Esophagus (tissue), 2 donors: ENCODE measurements around the gene NOTUM. TPM values are rescaled to one million over a fixed set of nuclear protein-coding genes. Genes with fewer than 3 reads are reported as not detected.

Experiments used
- H3K27ac ChIP-seq, 2 donors: one replicate each; pipeline ENCODE4 v1.5.1; 2013; ENCODE audit warnings: low read depth in 2 of 2, mild to moderate bottlenecking in 2 of 2, inconsistent platforms in 1 of 2, low read length in 1 of 2, moderate library complexity in 1 of 2
- H3K27me3 ChIP-seq, 2 donors: one replicate each; pipeline ENCODE4 v1.6.1; 2013; ENCODE audit warnings: low read length in 2 of 2, control low read depth in 1 of 2, mild to moderate bottlenecking in 1 of 2; ENCODE audit not compliant: insufficient read depth in 2 of 2, control insufficient read depth in 1 of 2
- H3K36me3 ChIP-seq, 2 donors: one replicate each; pipeline ENCODE4 v1.6.1; 2013; ENCODE audit warnings: low read length in 1 of 2; ENCODE audit not compliant: control insufficient read depth in 2 of 2, insufficient read depth in 2 of 2
- H3K4me1 ChIP-seq, 2 donors: one replicate each; pipeline ENCODE4 v1.6.1; 2013; ENCODE audit warnings: low read length in 1 of 2; ENCODE audit not compliant: control insufficient read depth in 2 of 2, insufficient read depth in 2 of 2
- H3K4me3 ChIP-seq, 2 donors: one replicate each; pipeline ENCODE4 v1.5.1; 2013; ENCODE audit warnings: low read length in 2 of 2, mild to moderate bottlenecking in 2 of 2, low read depth in 1 of 2, moderate library complexity in 1 of 2
- H3K9me3 ChIP-seq, 2 donors: one replicate each; pipeline ENCODE4 v1.6.1; 2013; ENCODE audit warnings: mild to moderate bottlenecking in 2 of 2, low read depth in 1 of 2, low read length in 1 of 2, moderate library complexity in 1 of 2; ENCODE audit not compliant: control insufficient read depth in 2 of 2, insufficient read depth in 1 of 2
- WGBS, 2 donors: extraction: QIAGEN DNeasy Blood & Tissue Kit; methylation state at CpG; one replicate each; pipeline ENCODE4 v1.1.7; 2013; 5-methylcytosine and 5-hydroxymethylcytosine counted together
- polyA plus RNA-seq, 2 donors: library from polyadenylated mRNA; stranded (reverse); fragments of 200-250 nt; gene quantifications; one replicate each; pipeline ENCODE4 v1.2.3, GENCODE V29; 2013
- donor health status: healthy with polysubstance abuse.
- donor health status: Bipolar disorder and iron deficiency.

Gene NOTUM
- polyA plus RNA-seq, 2 donors = 0.07 to 0.08 TPM

DNA sequence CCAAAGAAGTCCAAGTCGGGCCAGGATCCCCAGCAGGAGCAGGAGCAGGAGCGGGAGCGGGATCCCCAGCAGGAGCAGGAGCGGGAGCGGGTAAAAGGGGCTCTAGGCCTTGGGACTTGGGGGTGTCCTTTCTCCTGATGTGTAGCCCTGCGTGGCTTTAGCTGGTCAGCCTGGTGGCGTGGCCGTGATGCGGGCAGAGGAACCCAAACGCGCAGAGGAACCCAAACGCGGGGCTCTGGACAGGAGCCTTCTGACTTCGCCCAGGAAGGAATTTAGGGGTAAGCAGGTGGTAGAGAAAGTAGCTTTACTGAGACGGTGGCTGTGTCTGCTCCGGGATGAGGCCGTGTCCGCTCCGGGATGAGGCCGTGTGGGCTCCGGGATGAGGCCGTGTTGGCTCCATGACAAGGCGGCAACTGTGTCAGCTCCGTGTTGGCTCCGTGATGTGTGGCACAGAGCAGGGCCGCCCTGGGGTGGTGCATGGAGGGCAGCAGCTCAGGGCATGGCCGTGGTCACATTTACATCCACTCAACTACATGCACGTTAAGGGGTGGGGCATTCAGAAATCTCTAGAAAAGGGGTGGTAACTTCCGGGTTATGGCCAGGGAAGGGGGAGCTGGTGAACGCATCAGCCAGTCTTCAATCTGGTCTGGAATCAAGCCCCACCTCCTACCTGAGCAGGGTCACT is 35.9 kb upstream of the NOTUM start:
- H3K36me3 ChIP-seq = peaks cover 0 to 13% of the 10 kb centered on the region in 2 donors
- WGBS, 2 donors = 94% methylated on average over 30 of the region's 30 CpGs

DNA sequence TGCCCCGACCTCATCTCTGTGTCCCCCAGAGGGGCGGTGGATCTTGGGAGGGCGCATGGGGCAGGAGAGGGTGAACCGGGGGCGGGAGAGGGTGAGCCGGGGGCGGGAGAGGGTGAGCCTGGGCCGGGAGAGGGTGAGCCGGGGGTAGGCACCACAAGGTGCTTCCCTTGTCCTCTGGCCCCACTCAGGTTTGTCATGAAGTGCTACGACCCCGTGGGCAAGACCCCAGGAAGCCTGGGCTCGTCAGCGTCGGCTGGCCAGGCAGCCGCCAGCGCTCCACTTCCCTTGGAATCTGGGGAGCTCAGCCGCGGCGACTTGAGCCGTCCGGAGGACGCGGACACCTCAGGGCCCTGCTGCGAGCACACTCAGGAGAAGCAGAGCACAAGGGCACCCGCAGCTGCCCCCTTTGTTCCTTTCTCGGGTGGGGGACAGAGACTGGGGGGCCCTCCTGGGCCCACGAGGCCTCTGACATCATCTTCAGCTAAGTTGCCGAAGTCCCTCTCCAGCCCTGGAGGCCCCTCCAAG is 35.3 kb upstream of the NOTUM start:
- Histone ChIP-seq H3K9me3 (no peaks in the 10 kb centered on the region), H3K4me3 (no peak overlapping the region), H3K27me3 (no peaks in the 10 kb centered on the region), H3K36me3 (peaks cover 0 to 13% of the 10 kb centered on the region in 2 donors), H3K27ac (no peak overlapping the region), H3K4me1 (peaks cover 6 to 24% of the 10 kb centered on the region in 2 donors)
- WGBS, 2 donors = 92% methylated on average over 28 of the region's 28 CpGs

More for the DNA sequence above, 35.9 kb upstream of the NOTUM start:
- no peaks in the 10 kb centered on the region for H3K27me3 ChIP-seq
- no peaks in the 10 kb centered on the region for H3K9me3 ChIP-seq
- peaks cover 6 to 21% of the 10 kb centered on the region in 2 donors for H3K4me1 ChIP-seq
- no peak overlapping the region for H3K27ac ChIP-seq
- H3K4me3 ChIP-seq = no peak overlapping the region

DNA sequence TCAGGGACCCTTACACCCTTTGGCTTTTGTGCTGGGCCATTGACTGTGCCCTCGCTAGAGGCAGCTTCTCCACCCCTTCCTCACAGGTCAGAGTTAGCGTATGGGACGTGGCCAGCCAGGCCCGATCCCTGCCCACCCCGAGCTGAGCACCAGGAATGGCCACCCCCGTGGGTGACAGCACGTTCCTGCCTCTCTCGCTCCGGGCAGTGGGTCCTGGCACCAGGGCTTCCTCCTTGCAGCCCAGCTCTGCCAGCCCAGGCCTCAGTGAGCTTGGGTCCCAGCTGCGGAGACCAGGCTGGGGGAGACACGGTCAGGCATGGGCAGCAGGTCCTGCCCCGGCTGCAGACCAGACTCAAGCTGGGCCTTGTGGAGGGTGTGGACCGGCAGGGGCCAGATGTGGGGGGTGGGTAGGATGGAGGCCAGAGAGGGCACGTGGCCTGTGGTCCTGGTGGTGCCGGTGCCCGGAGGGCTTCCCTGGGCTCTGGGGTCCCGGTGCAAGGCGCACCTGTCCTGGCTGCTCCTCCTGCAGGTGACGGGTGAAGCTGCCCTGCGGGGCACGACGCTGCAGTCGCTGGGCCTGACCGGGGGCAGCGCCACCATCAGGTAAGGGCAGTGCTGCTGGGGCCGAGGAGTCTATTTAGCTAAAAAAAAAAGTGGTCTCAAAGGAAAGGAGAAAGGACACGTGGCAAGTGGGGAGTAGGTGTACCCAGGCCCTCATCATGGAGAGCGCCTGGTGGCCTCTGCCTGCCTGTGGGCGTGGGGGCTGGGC is 34.7 kb upstream of the NOTUM start:
- H3K27ac ChIP-seq = no peak overlapping the region
- peaks cover 6 to 27% of the 10 kb centered on the region in 2 donors for H3K4me1 ChIP-seq

DNA sequence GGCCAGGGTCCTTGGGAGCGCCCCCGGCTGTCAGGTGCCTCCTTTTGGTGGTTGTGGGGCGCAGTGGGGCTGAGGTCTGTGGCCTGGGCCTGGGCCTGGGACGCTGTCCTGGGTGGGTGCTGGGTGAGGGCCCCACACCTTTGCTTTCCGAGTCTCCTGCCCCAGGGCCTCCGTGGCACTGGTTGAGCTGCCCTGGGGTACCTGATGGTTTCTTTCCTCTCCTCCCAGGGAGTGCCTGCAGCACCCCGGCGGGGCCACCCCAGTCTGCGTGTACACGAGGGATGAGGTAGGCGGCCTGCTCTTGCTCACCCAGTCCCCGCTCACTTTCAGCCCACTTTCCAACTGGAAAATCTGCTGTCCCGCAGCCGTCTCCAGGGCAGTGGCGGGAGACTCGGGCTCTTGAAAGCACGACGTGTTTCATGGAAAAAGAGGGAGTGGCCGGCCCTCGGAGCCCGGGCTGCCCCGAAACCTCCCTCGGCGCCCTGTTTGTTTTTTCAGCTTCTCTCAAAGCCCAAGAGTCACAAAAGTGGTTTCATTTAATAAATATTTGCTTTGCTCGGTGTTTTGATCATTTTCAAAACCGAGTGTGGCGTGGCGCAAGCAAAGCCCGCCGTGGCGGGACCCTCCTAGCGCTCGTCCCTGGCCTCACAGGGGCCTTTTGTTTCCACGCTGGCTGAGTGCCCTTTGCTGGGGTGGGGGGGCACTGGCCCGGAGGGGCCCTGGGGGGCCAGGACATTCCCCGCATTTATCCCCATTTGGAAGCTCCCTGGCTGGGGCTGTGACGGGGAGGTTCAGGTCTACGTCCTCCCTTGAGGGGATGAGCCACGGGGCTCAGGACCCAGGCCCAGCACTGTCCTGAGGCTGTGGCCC is 33.8 kb upstream of the NOTUM start:
- peaks cover 0 to 13% of the 10 kb centered on the region in 2 donors for H3K36me3 ChIP-seq
- H3K4me3 ChIP-seq = no peak overlapping the region
- H3K27ac ChIP-seq = no peak overlapping the region
- H3K9me3 ChIP-seq = no peaks in the 10 kb centered on the region
- H3K4me1 ChIP-seq = peaks cover 6 to 23% of the 10 kb centered on the region in 2 donors
- H3K27me3 ChIP-seq = no peaks in the 10 kb centered on the region
- 80 to 84% methylated on average over 39 of the region's 39 CpGs for WGBS, 2 donors

More for the DNA sequence above, 34.7 kb upstream of the NOTUM start:
- Histone ChIP-seq H3K27me3 (no peaks in the 10 kb centered on the region), H3K4me3 (no peak overlapping the region), H3K36me3 (peaks cover 0 to 13% of the 10 kb centered on the region in 2 donors), H3K9me3 (no peaks in the 10 kb centered on the region)
- 92 to 94% methylated on average over 29 of the region's 29 CpGs for WGBS, 2 donors

DNA sequence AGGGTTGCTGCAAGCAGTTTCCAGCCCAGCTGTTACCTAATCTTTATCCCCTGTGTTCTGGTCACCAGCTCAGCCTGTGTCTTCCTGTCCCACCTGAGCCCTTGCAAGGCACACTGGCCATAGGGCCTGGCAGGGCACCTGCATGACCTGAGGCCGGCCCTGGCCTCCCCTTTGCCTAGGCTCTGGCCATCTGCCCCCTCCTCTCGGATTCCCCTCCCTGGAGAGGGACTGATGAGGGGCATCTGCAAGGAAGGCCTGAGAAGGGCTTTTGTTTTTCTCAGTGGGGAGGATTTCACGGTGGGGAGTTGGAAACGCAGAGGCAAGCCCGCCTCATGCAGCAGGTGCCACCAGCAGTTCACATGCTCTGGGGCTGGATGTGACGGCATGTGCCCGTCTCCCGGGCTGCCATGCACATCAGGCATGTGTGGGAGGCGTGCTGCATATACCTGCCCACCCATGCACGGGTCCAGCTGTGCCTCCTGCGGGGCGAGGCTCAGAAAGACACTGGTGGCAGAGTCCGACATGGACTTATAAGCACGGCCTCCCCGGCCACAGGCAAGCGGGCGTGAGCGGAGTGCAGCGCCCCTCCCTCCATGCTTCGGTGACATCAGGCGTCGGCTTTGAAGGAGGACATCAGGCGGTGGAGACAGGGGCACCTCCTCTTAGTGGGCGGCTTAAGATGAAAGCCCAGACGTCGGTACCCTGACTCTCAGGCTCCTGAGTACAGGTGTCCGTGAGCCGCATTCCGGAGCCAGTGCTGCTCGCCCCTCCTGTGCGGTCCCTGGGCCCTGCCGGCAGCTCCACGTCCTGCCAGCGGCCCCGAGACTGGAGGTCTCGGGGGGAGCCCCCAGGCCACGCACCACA is 33.0 kb upstream of the NOTUM start:
- no peak overlapping the region for H3K27ac ChIP-seq
- 92 to 94% methylated on average over 31 to 37 of the region's 37 CpGs for WGBS, 2 donors
- peaks cover 3 to 13% of the 10 kb centered on the region in 2 donors for H3K36me3 ChIP-seq

DNA sequence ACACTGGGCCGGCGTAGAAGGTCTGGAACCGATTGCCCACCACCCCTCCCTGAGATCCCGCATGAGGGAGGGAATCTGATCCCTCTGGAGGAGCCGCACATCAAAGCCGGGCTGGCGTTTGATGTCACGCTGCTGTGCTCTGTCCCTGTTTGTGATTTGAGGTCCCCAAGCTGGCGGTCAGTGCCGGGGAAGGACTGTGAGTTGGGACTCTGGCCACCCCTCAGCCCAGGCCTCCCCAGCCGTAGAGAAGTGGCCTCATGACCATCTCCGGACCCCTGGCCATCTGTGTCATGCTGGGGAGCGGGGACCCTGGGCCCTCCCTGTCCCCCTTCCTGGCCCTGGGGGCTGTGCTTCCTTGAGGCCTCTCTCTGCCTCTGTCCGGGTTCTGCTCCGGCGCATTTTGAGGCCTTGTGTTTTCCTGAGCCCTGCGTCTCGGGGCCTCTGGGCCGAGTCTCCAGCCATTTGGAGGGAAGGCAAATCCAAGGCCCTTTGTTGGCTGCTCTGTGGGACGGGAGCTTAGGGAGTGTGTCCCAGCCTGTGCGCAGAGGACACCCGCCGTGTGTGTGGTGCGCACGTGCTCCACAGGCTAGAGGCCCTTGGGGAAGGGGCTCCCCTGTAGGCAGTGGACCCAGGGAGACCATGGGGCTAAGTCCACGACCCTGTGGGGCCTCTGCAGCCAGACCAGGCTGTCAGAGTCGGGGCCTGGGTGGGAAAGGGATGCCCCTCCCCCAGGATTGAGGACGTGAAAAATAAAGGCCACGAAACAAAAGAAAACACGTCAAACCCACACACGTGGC is 31.5 kb upstream of the NOTUM start:
- Histone ChIP-seq H3K36me3 (peaks cover 3 to 13% of the 10 kb centered on the region in 2 donors), H3K27me3 (no peaks in the 10 kb centered on the region), H3K4me1 (peaks cover 6 to 23% of the 10 kb centered on the region in 2 donors), H3K27ac (peak overlapping the region; percentile 83), H3K9me3 (no peaks in the 10 kb centered on the region), H3K4me3 (no peak overlapping the region)
- WGBS, 2 donors = 57 to 61% methylated on average over 31 of the region's 31 CpGs

More for the DNA sequence above, 33.0 kb upstream of the NOTUM start:
- peaks cover 6 to 23% of the 10 kb centered on the region in 2 donors for H3K4me1 ChIP-seq
- no peaks in the 10 kb centered on the region for H3K9me3 ChIP-seq
- no peak overlapping the region for H3K4me3 ChIP-seq
- H3K27me3 ChIP-seq = no peaks in the 10 kb centered on the region

DNA sequence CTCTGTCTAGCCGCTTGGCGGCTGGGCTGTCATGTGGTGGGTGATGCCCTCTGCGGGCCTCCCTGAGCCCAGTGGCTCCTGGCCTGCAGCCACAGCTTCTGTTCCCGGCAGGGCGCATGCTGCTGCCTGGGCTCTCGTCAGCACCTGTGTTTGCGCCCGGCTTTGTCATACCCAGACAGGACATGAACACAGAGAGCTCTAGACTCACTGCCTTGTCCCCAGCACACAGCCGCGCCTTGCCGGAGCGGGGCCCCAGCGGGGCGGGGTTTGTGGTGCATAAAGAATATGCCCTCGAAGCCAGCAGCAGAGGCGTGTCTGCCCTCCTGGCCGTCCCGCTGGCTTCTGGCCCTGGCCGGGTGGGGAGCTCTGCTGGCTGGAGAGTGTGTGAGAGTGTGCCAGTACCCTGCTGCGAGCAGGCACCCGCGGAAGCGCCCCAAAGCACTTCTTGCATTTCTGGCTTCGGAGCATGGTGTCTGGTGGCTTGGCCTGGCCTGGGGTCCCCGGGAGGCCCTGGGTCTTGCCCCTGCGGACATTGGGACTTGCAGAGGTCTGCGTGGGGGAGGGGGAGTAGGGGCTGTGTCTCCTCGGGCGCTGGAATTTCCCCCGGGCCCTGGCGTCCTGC is 30.8 kb upstream of the NOTUM start:
- Histone ChIP-seq H3K27ac (peak overlapping the region; percentile 83), H3K4me1 (peaks cover 6 to 23% of the 10 kb centered on the region in 2 donors), H3K9me3 (no peaks in the 10 kb centered on the region), H3K36me3 (peaks cover 3 to 11% of the 10 kb centered on the region in 2 donors), H3K27me3 (no peaks in the 10 kb centered on the region), H3K4me3 (no peak overlapping the region)
- 27 to 31% methylated on average over 31 of the region's 31 CpGs for WGBS, 2 donors
